H1 (cell line): Measurements from ENCODE around the gene TBC1D16. TPM values are rescaled to one million over a fixed set of nuclear protein-coding genes. Genes with fewer than 3 reads are reported as not detected.

Source experiments
- CHD1 ChIP-seq: IDR thresholded peaks from 2 replicates; pipeline ENCODE4 v1.6.1; 2012; ENCODE audit warnings: low read depth, low read length, improper control_type of control experiment
- EP300 ChIP-seq, 2 experiments: IDR thresholded peaks; 1 replicate in 1 of 2; 2 replicates in 1 of 2; pipeline ENCODE4 v1.6.1; 2011 to 2012; ENCODE audit warnings: low read depth in 2 of 2, low read length in 2 of 2, mild to moderate bottlenecking in 2 of 2, borderline replicate concordance in 1 of 2, inconsistent platforms in 1 of 2, moderate library complexity in 1 of 2
- GTF2F1 ChIP-seq: IDR thresholded peaks from 2 replicates; pipeline ENCODE4 v1.6.1; 2012; ENCODE audit warnings: low read depth, low read length, improper control_type of control experiment, borderline replicate concordance
- POU5F1 ChIP-seq: IDR thresholded peaks from 2 replicates; pipeline ENCODE4 v1.6.1; 2011; ENCODE audit warnings: low read depth, mild to moderate bottlenecking, low read length, moderate library complexity
- SRF ChIP-seq: IDR thresholded peaks from 2 replicates; pipeline ENCODE4 v1.6.1; 2011; ENCODE audit warnings: mild to moderate bottlenecking, low read depth, low read length, moderate library complexity
- TAF1 ChIP-seq: IDR thresholded peaks from 2 replicates; pipeline ENCODE4 v1.6.1; 2011; ENCODE audit warnings: mild to moderate bottlenecking, low read depth, low read length
- polyA plus RNA-seq, 7 experiments: library from polyadenylated mRNA; depleted of rRNA in 3 of 7; stranded (reverse) in 5 of 7; unstranded in 2 of 7; fragments of >200 nt in 5 of 7; fragments of 200-250 nt in 2 of 7; gene quantifications; 1 replicate in 5 of 7; 2 replicates in 1 of 7; 4 replicates in 1 of 7; pipeline versions ENCODE4 v1.2.1 to v1.2.3, GENCODE V29; 2011 to 2013; ENCODE audit warnings: missing spikeins in 2 of 7, mixed read lengths in 2 of 7
- total RNA-seq: library from RNA; stranded (reverse); fragmentation: NEBNext Ultra II Directional; extraction: Animal tissue kit (Norgen Biotek cat#: 25700); gene quantifications from 2 replicates; pipeline ENCODE4 v1.2.1, GENCODE V29; 2021

Gene TBC1D16
- total and polyA plus RNA-seq, 2 of the 8 experiments (the other 6 are each of a cell fraction or from before 2014, with no cell fraction given): 21.1 to 109 TPM

- TF ChIP-seq POU5F1: no peak
- no peak for TF ChIP-seq CHD1
- no peak for TF ChIP-seq SRF
- no peak for TF ChIP-seq EP300 (IDR thresholded peaks at IDR 0.05; ENCODE audit: borderline replicate concordance in 1 of 2, low read depth in 2 of 2, low read length in 2 of 2)
- no peak for TF ChIP-seq GTF2F1
- TF ChIP-seq TAF1: no peak
These were observed 52.2 kb downstream of the TBC1D16 start (continued) for GRCh38 chr17:79983456-79983855.
